Measurements from ENCODE around the gene ARL15. TPM values are rescaled to one million over a fixed set of nuclear protein-coding genes. Genes with fewer than 3 reads are reported as not detected.

ARL15 gene
- total and polyA plus RNA-seq, 2 of the 4 experiments (the other 2 are of a cell fraction), result 7.3 to 19.2 TPM

- intact Hi-C loops (cut with micrococcal nuclease), result no loop called here
Observed at GRCh38 chr5:53983568-53984460, 326.6 kb downstream of the ARL15 start.

More at GRCh38 chr5:53983568-53984460, 326.6 kb downstream of the ARL15 start:
- no peak overlapping the region for H3K56ac ChIP-seq (ENCODE audit: extremely low read depth, insufficient read depth, low read length)
- no peak overlapping the region for H2BK15ac ChIP-seq (ENCODE audit: low read depth, low read length)
- no peaks in the 10 kb centered on the region for H3K79me1 ChIP-seq (ENCODE audit: low read depth in 1 of 2, low read length in 2 of 2)
- no peaks in the 10 kb centered on the region; the same call in 1 of the 2 replicates for H3K4me1 ChIP-seq (ENCODE audit: control insufficient read depth, insufficient read depth, low read length)
- ATAC-seq (ENCODE audit: low read depth) (no peak), DNase-seq (peak; percentile 26)
- H4K8ac ChIP-seq (ENCODE audit: low read depth in 2 of 2, low read length in 2 of 2), result no peak overlapping the region
- H3K23ac ChIP-seq (ENCODE audit: low read depth, low read length), result no peak overlapping the region
- BruUV-seq (replicated peaks), result no TSS peak
- no peak overlapping the region for H3K27ac ChIP-seq (ENCODE audit: insufficient read depth, low read length)
- H2AK5ac ChIP-seq (ENCODE audit: low read depth, low read length), result no peak overlapping the region
- no peak overlapping the region; the same call in 1 of the 2 replicates for H2BK20ac ChIP-seq (ENCODE audit: low read depth, low read length)
- TF ChIP-seq USF2 (IDR thresholded peaks at IDR 0.05; ENCODE audit: low read depth, low read length) (no peak), MAFK (IDR thresholded peaks at IDR 0.05; ENCODE audit: low read depth, low read length) (no peak), CHD1 (IDR thresholded peaks at IDR 0.05; ENCODE audit: low read depth, low read length) (no peak)
- TF ChIP-seq, protein P1, sequence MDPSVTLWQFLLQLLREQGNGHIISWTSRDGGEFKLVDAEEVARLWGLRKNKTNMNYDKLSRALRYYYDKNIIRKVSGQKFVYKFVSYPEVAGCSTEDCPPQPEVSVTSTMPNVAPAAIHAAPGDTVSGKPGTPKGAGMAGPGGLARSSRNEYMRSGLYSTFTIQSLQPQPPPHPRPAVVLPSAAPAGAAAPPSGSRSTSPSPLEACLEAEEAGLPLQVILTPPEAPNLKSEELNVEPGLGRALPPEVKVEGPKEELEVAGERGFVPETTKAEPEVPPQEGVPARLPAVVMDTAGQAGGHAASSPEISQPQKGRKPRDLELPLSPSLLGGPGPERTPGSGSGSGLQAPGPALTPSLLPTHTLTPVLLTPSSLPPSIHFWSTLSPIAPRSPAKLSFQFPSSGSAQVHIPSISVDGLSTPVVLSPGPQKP (IDR thresholded peaks at IDR 0.05; ENCODE audit: borderline replicate concordance, low read depth, low read length), result no peak
- no peak overlapping the region for H4K5ac ChIP-seq (ENCODE audit: low read depth, low read length)
- 0 out of 2 replicates have a peak overlapping the region, but pooled peaks have one; percentile 33 for H3K14ac ChIP-seq (replicated peaks; ENCODE audit: low read depth, low read length)
- no peaks in the 10 kb centered on the region for H3K36me3 ChIP-seq (ENCODE audit: control insufficient read depth, insufficient read depth, low read length)
- ChIA-PET CTCF (no interaction called here), POLR2A (ENCODE audit: unreplicated experiment) (no interaction called here)
- H3K9me1 ChIP-seq (ENCODE audit: insufficient read depth, low read length), result no peaks in the 10 kb centered on the region
- H2AFZ ChIP-seq (replicated peaks; ENCODE audit: low read length, poor library complexity), result no peak overlapping the region
- H2BK5ac ChIP-seq (ENCODE audit: low read depth, low read length, poor library complexity, severe bottlenecking), result no peak overlapping the region
- no peak overlapping the region for H4K91ac ChIP-seq (ENCODE audit: insufficient read depth, low read depth, low read length)
- H3K4ac ChIP-seq (ENCODE audit: low read depth, low read length), result peak overlapping the region; percentile 21; the same call in 1 of the 2 replicates
- no peaks in the 10 kb centered on the region for H3K27me3 ChIP-seq (ENCODE audit: control insufficient read depth, insufficient read depth, low read length)
- no peak overlapping the region for H3K18ac ChIP-seq (ENCODE audit: low read depth, low read length)
- dilution Hi-C loops (cut with HindIII; ENCODE audit: low sequenced_read_pairs, unreplicated experiment), result no loop called here
- no CpG with 5 or more reads among the region's 10 CpGs for WGBS, 2 experiments (ENCODE audit: extremely low coverage in 2 of 2, insufficient read length in 1 of 2)
- H2AK9ac ChIP-seq (replicated peaks; ENCODE audit: low read depth, low read length, poor library complexity), result no peak overlapping the region
- H3K9ac ChIP-seq (ENCODE audit: low read depth, low read length), result no peak overlapping the region
- no peak overlapping the region for H3K4me3 ChIP-seq (ENCODE audit: insufficient read depth, low read depth, low read length)
- H2BK120ac ChIP-seq (ENCODE audit: low read depth, low read length), result no peak overlapping the region; the same call in 1 of the 2 replicates
- no peaks in the 10 kb centered on the region for H4K20me1 ChIP-seq (ENCODE audit: insufficient read depth, low read length)
- no peak overlapping the region for H3K4me2 ChIP-seq (ENCODE audit: low read depth, low read length)
- H3K9me3 ChIP-seq (ENCODE audit: control insufficient read depth, insufficient read depth, low read length), result no peaks in the 10 kb centered on the region
- in situ Hi-C loops (cut with MboI; ENCODE audit: low sequenced_read_pairs), result no loop called here
